Heart right ventricle (tissue), 16 donors: ENCODE results near the gene FAM8A1. TPM values are rescaled to one million over a fixed set of nuclear protein-coding genes. Genes with fewer than 3 reads are reported as not detected.

Experiments
- ATAC-seq, 8 donors: fragments of 200-7000 bp; cut with Tn5 transposase; one replicate each; pipeline ENCODE4 v1.9.1; 2020; ENCODE audit warnings: mild to moderate bottlenecking in 8 of 8, moderate library complexity in 8 of 8, moderate number of reproducible peaks in 1 of 8
- DNase-seq, 2 donors: peaks; one replicate each; pipeline ENCODE4 v3.0.0-alpha.2; 2020
- H3K27ac ChIP-seq, 10 donors: fragments of 200-600 bp; sonication (generic) in 2 of 10; one replicate each; pipeline versions ENCODE4 v1.5.0 to v1.8.0; 2020 to 2022; ENCODE audit warnings: mild to moderate bottlenecking in 3 of 10
- H3K27me3 ChIP-seq, 7 donors: fragments of 200-600 bp; one replicate each; pipeline ENCODE4 v1.8.0; 2021 to 2022; ENCODE audit warnings: mild to moderate bottlenecking in 2 of 7
- H3K36me3 ChIP-seq, 9 donors: fragments of 200-600 bp; sonication (generic) in 1 of 9; one replicate each; pipeline versions ENCODE4 v1.5.0 to v1.8.0; 2020 to 2022; ENCODE audit warnings: mild to moderate bottlenecking in 2 of 9
- H3K4me1 ChIP-seq, 9 donors: fragments of 200-600 bp; sonication (generic) in 1 of 9; one replicate each; pipeline versions ENCODE4 v1.5.0 to v1.8.0; 2020 to 2022; ENCODE audit warnings: mild to moderate bottlenecking in 4 of 9
- H3K4me3 ChIP-seq, 10 donors: fragments of 200-600 bp; sonication (generic) in 2 of 10; one replicate each; pipeline versions ENCODE4 v1.5.0 to v1.8.0; 2020 to 2022; ENCODE audit warnings: mild to moderate bottlenecking in 7 of 10, moderate library complexity in 2 of 10
- H3K9me3 ChIP-seq, 11 donors: fragments of 200-600 bp in 10 of 11; sonication (generic) in 2 of 11; one replicate each; pipeline versions ENCODE4 v1.5.0 to v1.8.0; 2013 to 2022; ENCODE audit warnings: mild to moderate bottlenecking in 2 of 11, control low read depth in 1 of 11, moderate library complexity in 1 of 11
- WGBS, 2 donors: extraction: QIAGEN DNeasy Blood & Tissue Kit; methylation state at CpG; one replicate each; pipeline ENCODE4 v1.1.7; 2013; ENCODE audit warnings: inconsistent platforms in 1 of 2; 5-methylcytosine and 5-hydroxymethylcytosine counted together
- intact Hi-C, 10 donors: fragments of 100-400 bp; cut with DNase I; formaldehyde crosslinking; loops; one replicate each; pipeline versions ENCODE4 v1.11.1 to v1.14.2; 2022
- long read RNA-seq, 3 donors: library from polyadenylated mRNA; unstranded; transcript quantifications; one replicate each; pipeline ENCODE4 v2.0.0, GENCODE V29; 2020 to 2021
- polyA plus RNA-seq, 2 donors: library from polyadenylated mRNA; stranded (reverse); fragments of 200-250 nt; gene quantifications; one replicate each; pipeline ENCODE4 v1.2.3, GENCODE V29; 2013
- total RNA-seq, 10 donors: library from RNA; stranded (reverse); fragmentation: NEBNext Ultra II Directional in 3 of 10; extraction: Animal tissue kit (Norgen Biotek cat#: 25700) in 3 of 10; gene quantifications; one replicate each; pipeline versions ENCODE4 v1.2.1 to v1.2.4, GENCODE V29; 2021 to 2023
- TF ChIP-seq, protein P1 (sequence below), 9 donors: fragments of 200-600 bp; sonication (generic) in 2 of 9; IDR thresholded peaks; one replicate each; pipeline versions ENCODE4 v1.5.0 to v1.8.0; 2021 to 2022; ENCODE audit warnings: antibody characterized with exemption in 9 of 9, mild to moderate bottlenecking in 5 of 9, moderate library complexity in 1 of 9
- donor health status: Arrhythmogenic right ventricular cardiomyopathy.
- donor health status: ischemic (EF 13 %, LVEDD 7.1; RV severe dilation, severe dysfunction).
- donor health status: healthy with polysubstance abuse.
- donor health status: DM: no; HTN: yes; CAD: no.
- donor health status: DM: no; HTN: no; CAD: no.
- donor health status: ischemic (EF 25% LVEDD 6.9; RV normal size, moderate dysfunction).
- donor health status: ischemic (EF 25% LVEDD 5.7; RV mildly dilated, moderate dysfunction).
- donor health status: healthy.
- donor health status: DM: yes; HTN: yes; CAD: no.
- donor health status: Ischemic cardiomyopathy.
- donor health status: ischemic (EF 35%, LVEDD 5.7; RV mildly dilated, moderate dysfunction).
- donor health status: nonischemic (EF 11% LVEDD 7.7; RV severe dilation, severe dysfunction).
- donor health status: DM: yes; HTN: yes; CAD: no.
- donor health status: PGD.
- donor health status: ischemic (EF 29% LVEDD 5.4; RV normal size, mild dysfunction).
- donor health status: nonischemic (EF 23%, LVEDD 6.1; RV moderate dilation, normal function).

FAM8A1 gene
- total RNA-seq (10 to 100 TPM; 14.5 to 23.2 (median 16.5) TPM), polyA plus RNA-seq (10 to 100 TPM in 1 of 2 donors, 1 to 10 TPM in 1; 10.0 to 10.5 TPM)
- long read RNA-seq, donor 1, full-length matches to known transcripts = 79 of 82 reads
- long read RNA-seq, donor 1, partial matches to known transcripts = 1 of 82 reads
- long read RNA-seq, donor 1, other reads (novel, unspliced or antisense) = 2 of 82 reads
- long read RNA-seq, donor 2, full-length matches to known transcripts = 80 of 83 reads
- long read RNA-seq, donor 2, partial matches to known transcripts = 0 of 83 reads
- long read RNA-seq, donor 2, other reads (novel, unspliced or antisense) = 3 of 83 reads
- long read RNA-seq, donor 3, full-length matches to known transcripts = 21 of 25 reads
- long read RNA-seq, donor 3, partial matches to known transcripts = 2 of 25 reads
- long read RNA-seq, donor 3, other reads (novel, unspliced or antisense) = 2 of 25 reads

DNA sequence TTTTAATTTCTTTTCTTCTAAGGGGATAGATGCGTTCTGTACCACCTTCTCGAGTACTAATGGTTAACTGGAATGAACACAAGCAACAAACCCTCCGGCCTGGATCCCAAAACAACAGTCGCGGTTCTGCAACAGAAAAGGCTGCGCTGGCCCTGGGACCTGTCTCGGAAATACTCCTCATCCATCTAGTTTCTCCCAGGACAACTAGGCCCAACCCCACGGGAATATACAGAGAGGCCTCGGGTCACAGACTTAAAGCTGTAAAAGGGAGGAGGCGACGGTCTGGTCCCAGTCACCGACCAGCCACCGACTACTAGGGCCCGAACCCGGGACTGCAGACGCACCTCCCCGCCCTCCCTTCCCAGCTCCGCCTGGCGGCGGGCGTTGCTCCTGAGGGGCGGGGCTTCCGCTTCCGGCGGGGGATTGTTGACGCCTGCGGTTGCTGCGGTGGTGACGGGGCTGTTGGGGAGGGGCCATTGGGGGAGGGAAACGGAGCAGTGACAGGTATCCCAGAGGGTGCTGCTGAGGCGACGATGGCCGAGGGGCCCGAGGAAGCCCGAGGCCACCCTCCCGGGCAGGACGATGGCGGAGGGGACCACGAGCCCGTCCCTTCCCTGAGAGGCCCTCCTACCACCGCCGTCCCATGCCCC lies at the start of gene FAM8A1:
FAM8A1 (plus strand) TSS at position 426 of the 650 bp plus-strand sequence; CDS start at position 534, 108 bp downstream.
- Histone ChIP-seq H3K27ac (peak within 1 kb of the TSS; percentile 78 to 98 (median 94)), H3K4me3 (peak within 1 kb of the TSS; percentile 51 to 99 (median 84)), H3K36me3 (peaks cover 0 to 28% (median 7%) of the 10 kb centered on the region in 9 donors), H3K27me3 (no peaks in the 10 kb centered on the region), H3K9me3 (no peaks in the 10 kb centered on the region), H3K4me1 (peaks cover 4 to 34% (median 11%) of the 10 kb centered on the region in 9 donors)
- 6 to 7% methylated on average over 35 to 42 of the region's 42 CpGs for WGBS, 2 donors
- DNase-seq (peak; percentile 96 to 97), ATAC-seq (peak; percentile 98 to 99 (median 99))
- intact Hi-C loops = loop anchor here in 5 of 10 donors (2.0 to 10.0 kb wide), 7 partner anchors 102 to 385 kb away; partner anchors contain the start of genes NUP153 (in 3 of the 5) and KIF13A (in 1 of the 5)
- TF ChIP-seq, protein P1, sequence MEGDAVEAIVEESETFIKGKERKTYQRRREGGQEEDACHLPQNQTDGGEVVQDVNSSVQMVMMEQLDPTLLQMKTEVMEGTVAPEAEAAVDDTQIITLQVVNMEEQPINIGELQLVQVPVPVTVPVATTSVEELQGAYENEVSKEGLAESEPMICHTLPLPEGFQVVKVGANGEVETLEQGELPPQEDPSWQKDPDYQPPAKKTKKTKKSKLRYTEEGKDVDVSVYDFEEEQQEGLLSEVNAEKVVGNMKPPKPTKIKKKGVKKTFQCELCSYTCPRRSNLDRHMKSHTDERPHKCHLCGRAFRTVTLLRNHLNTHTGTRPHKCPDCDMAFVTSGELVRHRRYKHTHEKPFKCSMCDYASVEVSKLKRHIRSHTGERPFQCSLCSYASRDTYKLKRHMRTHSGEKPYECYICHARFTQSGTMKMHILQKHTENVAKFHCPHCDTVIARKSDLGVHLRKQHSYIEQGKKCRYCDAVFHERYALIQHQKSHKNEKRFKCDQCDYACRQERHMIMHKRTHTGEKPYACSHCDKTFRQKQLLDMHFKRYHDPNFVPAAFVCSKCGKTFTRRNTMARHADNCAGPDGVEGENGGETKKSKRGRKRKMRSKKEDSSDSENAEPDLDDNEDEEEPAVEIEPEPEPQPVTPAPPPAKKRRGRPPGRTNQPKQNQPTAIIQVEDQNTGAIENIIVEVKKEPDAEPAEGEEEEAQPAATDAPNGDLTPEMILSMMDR (IDR thresholded peaks at IDR 0.05) = peak; percentile 21 to 78 (median 55)

DNA sequence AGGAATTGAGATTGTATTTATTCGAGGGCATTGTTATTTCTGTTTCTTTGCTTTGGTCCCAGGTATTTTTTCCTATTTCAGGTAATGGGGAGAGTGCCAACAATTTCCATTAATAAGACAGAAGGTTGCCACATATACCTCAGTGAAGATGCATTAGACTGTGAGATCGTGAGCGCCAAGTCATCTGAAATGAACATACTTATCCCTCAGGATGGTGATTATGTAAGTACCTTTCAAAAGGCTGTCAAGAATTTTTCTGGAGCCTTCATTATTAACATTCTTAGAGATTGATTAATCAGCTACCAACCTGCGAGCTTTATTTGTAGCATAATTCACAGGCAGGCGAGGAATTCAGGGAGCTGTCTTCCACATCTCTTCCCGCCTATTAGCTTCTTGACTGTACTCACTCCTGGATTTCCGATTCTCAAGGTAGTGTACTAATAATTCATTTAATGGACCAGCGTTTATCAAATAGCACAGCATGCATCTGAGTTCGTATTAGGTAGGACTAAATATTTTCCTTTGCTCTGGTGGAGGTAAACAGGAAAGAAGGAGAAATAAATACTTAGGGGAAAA lies 48.6 kb upstream of the FAM8A1 start:
- no peak for ATAC-seq
- Histone ChIP-seq H3K27ac (no peak overlapping the region), H3K9me3 (no peaks in the 10 kb centered on the region), H3K36me3 (peaks cover 0 to 62% (median 0%) of the 10 kb centered on the region in 9 donors), H3K4me1 (no peaks in the 10 kb centered on the region), H3K27me3 (no peaks in the 10 kb centered on the region), H3K4me3 (no peak overlapping the region)
- DNase-seq = no peak
- 91% methylated on average over 9 of the region's 9 CpGs for WGBS, 2 donors
- TF ChIP-seq, protein P1 (IDR thresholded peaks at IDR 0.05) = no peak
- intact Hi-C loops = no loop called here

- Histone ChIP-seq H3K4me3 (no peak overlapping the region), H3K9me3 (no peaks in the 10 kb centered on the region), H3K36me3 (peaks cover 0 to 63% (median 0%) of the 10 kb centered on the region in 9 donors), H3K4me1 (no peaks in the 10 kb centered on the region), H3K27me3 (no peaks in the 10 kb centered on the region), H3K27ac (no peak overlapping the region)
- intact Hi-C loops = no loop called here
- DNase-seq (no peak), ATAC-seq (no peak)
- 77 to 88% methylated on average over 3 of the region's 3 CpGs for WGBS, 2 donors
- TF ChIP-seq, protein P1 (IDR thresholded peaks at IDR 0.05) = no peak
Observed at GRCh38 chr6:17552861-17553260, 47.2 kb upstream of the FAM8A1 start.

GRCh38 chr6:17556014-17556413 lies 44.1 kb upstream of the FAM8A1 start:
- DNase-seq = no peak
- ATAC-seq = no peak
- Histone ChIP-seq H3K36me3 (peaks cover 0 to 56% (median 0%) of the 10 kb centered on the region in 9 donors), H3K4me3 (no peak overlapping the region), H3K4me1 (no peaks in the 10 kb centered on the region), H3K27ac (no peak overlapping the region), H3K9me3 (no peaks in the 10 kb centered on the region), H3K27me3 (no peaks in the 10 kb centered on the region)
- WGBS, 2 donors = 70 to 79% methylated on average over 4 of the region's 4 CpGs
- TF ChIP-seq, protein P1 (IDR thresholded peaks at IDR 0.05) = no peak
- intact Hi-C loops = no loop called here
